ENCODE data around the gene BID. TPM values are rescaled to one million over a fixed set of nuclear protein-coding genes. Genes with fewer than 3 reads are reported as not detected.

BID gene
- total RNA-seq, 4 donors from 2014 or later, result 11.8 to 26.6 (median 18.4) TPM

DNA sequence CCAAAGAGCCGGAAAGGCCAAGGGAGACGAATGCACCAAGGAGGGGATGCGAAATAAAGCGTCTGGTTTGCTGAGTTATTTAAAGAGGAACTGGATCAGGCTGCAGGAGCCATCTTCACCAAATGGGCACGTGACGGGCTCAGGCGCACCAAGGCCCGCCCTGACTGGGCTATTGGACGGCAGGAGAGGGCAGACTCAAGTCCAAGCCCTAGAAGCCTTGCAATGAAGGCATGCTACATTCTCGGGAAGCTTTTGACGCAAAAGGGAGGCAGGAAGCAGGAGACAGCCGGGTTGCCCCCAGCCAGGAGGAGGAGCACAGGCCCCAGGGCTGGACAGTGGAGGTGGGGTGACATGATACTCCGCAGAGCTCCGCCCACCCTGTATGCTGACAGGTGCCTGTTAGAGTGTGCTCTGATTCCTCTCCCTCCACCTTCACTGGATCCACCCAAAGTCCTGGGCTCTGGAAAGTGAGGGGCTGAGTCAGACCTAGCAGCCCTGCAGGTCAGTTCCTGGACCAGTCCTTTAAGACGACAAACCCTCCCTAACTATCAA is 41.5 kb upstream of the BID start:
- Histone ChIP-seq H3K4me1 (no peaks in the 10 kb centered on the region), H3K9me3 (no peaks in the 10 kb centered on the region), H3K4me3 (no peak overlapping the region), H3K27me3 (no peaks in the 10 kb centered on the region), H3K27ac (no peak overlapping the region), H3K36me3 (peaks cover 85% of the 10 kb centered on the region)
- WGBS, result 90% methylated on average over 15 of the region's 15 CpGs
- TF ChIP-seq, protein P1, sequence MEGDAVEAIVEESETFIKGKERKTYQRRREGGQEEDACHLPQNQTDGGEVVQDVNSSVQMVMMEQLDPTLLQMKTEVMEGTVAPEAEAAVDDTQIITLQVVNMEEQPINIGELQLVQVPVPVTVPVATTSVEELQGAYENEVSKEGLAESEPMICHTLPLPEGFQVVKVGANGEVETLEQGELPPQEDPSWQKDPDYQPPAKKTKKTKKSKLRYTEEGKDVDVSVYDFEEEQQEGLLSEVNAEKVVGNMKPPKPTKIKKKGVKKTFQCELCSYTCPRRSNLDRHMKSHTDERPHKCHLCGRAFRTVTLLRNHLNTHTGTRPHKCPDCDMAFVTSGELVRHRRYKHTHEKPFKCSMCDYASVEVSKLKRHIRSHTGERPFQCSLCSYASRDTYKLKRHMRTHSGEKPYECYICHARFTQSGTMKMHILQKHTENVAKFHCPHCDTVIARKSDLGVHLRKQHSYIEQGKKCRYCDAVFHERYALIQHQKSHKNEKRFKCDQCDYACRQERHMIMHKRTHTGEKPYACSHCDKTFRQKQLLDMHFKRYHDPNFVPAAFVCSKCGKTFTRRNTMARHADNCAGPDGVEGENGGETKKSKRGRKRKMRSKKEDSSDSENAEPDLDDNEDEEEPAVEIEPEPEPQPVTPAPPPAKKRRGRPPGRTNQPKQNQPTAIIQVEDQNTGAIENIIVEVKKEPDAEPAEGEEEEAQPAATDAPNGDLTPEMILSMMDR (IDR thresholded peaks at IDR 0.05), result no peak
- TF ChIP-seq EP300 (IDR thresholded peaks at IDR 0.05), result no peak
- no peak for DNase-seq (ENCODE audit: low spot score in 2 of 2)

DNA sequence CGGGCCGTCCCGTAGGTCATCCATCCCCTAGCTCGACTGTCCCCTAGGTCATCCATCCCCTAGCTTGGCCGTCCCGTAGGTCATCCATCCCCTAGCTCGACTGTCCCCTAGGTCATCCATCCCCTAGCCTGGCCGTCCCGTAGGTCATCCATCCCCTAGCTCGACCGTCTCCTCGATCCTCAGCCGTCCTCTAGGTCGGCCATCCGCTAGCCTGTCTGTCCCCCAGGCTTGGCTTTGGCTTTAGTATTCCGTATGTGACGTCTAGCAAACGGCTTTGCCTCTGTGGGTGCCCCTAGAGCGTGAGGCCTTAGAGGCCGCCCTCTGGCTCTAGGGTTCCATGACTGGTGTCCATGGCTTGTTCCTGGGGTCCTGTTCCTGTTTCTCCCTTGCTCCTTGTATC is 40.6 kb upstream of the BID start:
- peaks cover 91% of the 10 kb centered on the region for H3K36me3 ChIP-seq
- 95% methylated on average over 20 of the region's 20 CpGs for WGBS
- TF ChIP-seq, protein P1 (IDR thresholded peaks at IDR 0.05), result no peak
- TF ChIP-seq EP300 (IDR thresholded peaks at IDR 0.05) (no peak), POLR2AphosphoS5 (IDR thresholded peaks at IDR 0.05) (no peak), POLR2A (IDR thresholded peaks at IDR 0.05) (no peak)
- H3K27ac ChIP-seq, result no peak overlapping the region
- H3K4me1 ChIP-seq, result no peaks in the 10 kb centered on the region
- no peak overlapping the region for H3K4me3 ChIP-seq
- no peaks in the 10 kb centered on the region for H3K9me3 ChIP-seq
- H3K27me3 ChIP-seq, result no peaks in the 10 kb centered on the region
- DNase-seq (ENCODE audit: low spot score in 2 of 2), result no peak

DNA sequence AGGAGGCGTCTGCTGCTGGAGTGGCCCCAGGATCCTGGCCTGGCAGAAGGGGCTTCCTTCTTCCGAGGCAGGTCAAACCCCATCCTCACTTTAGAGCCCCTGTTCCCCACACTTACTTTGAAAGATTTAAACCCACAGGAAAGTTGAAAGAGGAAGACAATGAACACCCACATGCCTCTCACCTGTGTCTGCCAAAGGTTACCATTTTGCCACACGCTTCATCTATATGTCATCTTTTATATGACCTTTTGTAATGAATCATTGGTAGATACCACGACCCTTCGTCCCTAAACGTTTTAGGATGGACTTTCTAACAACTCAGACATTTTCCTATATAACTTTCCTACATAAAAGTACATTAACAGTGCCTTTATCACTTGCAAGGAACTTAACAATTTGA is 39.8 kb upstream of the BID start:
- Histone ChIP-seq H3K4me1 (no peaks in the 10 kb centered on the region), H3K36me3 (peaks cover 94% of the 10 kb centered on the region), H3K27me3 (no peaks in the 10 kb centered on the region), H3K27ac (no peak overlapping the region), H3K9me3 (no peaks in the 10 kb centered on the region), H3K4me3 (no peak overlapping the region)
- no peak for DNase-seq (ENCODE audit: low spot score in 2 of 2)
- TF ChIP-seq, protein P1 (IDR thresholded peaks at IDR 0.05), result no peak
- no peak for TF ChIP-seq POLR2AphosphoS5 (IDR thresholded peaks at IDR 0.05)
- TF ChIP-seq POLR2A (IDR thresholded peaks at IDR 0.05), result no peak
- no peak for TF ChIP-seq EP300 (IDR thresholded peaks at IDR 0.05)
- WGBS, result 92% methylated on average over 6 of the region's 6 CpGs

DNA sequence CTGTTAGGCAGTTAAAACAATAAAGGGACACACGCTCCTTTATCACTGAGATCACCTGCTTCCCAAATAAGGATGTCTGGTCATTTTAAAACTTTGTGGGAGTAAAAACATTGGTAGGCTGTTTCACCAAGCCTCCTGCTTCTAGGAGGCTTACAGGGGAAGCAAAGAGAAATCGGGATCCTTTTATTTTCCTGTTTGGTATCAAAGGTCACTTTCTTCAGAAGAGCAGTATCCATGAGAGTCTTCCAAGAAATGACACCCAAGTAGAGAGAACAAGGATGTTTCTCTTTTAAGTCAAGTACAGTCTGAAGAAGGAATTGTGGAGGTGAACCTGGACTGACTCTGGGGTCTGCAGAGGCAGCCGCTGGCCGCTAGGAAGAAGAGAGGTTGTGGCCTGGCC is 36.9 kb upstream of the BID start:
- TF ChIP-seq, protein P1 (IDR thresholded peaks at IDR 0.05), result no peak
- TF ChIP-seq EP300 (IDR thresholded peaks at IDR 0.05) (no peak), POLR2AphosphoS5 (IDR thresholded peaks at IDR 0.05) (no peak), POLR2A (IDR thresholded peaks at IDR 0.05) (no peak)
- H3K36me3 ChIP-seq, result peaks cover 93% of the 10 kb centered on the region

DNA sequence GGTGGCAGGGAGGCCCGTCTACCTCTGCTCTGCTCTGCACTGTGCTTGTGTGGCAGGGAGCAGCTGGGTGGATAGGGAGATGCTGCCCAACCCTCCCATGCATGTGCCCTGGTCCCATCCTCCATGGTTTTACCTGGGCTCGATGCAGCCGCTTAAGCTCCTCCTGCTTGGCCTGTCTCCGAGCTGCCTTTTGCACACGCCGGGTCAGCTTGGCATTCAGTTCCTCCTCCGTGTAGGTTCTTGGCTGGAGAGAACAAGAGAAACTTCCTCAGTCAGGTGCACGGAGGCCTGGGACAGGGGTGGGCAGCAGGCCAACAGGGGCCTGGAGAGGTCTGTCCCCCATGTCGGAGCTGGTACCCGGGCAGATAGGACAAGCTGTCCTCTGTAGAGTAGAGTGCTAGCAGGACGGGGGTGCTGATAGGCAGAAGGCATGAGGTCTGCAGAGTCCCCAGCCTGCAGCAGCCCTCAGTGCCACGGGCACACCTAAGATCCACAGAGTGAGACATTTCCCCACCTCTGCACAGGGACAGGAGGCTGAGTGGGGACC is 36.4 kb upstream of the BID start:
- 94% methylated on average over 12 of the region's 12 CpGs for WGBS
- H3K4me1 ChIP-seq, result no peaks in the 10 kb centered on the region
- TF ChIP-seq POLR2AphosphoS5 (IDR thresholded peaks at IDR 0.05) (no peak), EP300 (IDR thresholded peaks at IDR 0.05) (no peak), POLR2A (IDR thresholded peaks at IDR 0.05) (no peak)
- TF ChIP-seq, protein P1 (IDR thresholded peaks at IDR 0.05), result no peak
- H3K9me3 ChIP-seq, result no peaks in the 10 kb centered on the region
- no peak for DNase-seq (ENCODE audit: low spot score in 2 of 2)
- no peak overlapping the region for H3K27ac ChIP-seq
- H3K27me3 ChIP-seq, result no peaks in the 10 kb centered on the region
- H3K36me3 ChIP-seq, result peaks cover 93% of the 10 kb centered on the region
- no peak overlapping the region for H3K4me3 ChIP-seq

More for the DNA sequence above, 36.9 kb upstream of the BID start:
- Histone ChIP-seq H3K27me3 (no peaks in the 10 kb centered on the region), H3K27ac (no peak overlapping the region), H3K4me3 (no peak overlapping the region), H3K9me3 (no peaks in the 10 kb centered on the region), H3K4me1 (no peaks in the 10 kb centered on the region)
- DNase-seq (ENCODE audit: low spot score in 2 of 2), result no peak
- WGBS, result 90% methylated on average over 4 of the region's 4 CpGs

All from suprapubic skin (tissue), 4 donors.